GM18867 (cell line): ENCODE measurements around the gene SLC12A9.
"Not testable (repeated sequence)": the region's sequence is repeated elsewhere in the genome, so short reads cannot be mapped to it uniquely, and the experiment has no call there.

Source experiments
- ATAC-seq: cut with Tn5 transposase; IDR thresholded peaks from one replicate; pipeline ENCODE4 v1.9.1; 2021; ENCODE audit warnings: mild to moderate bottlenecking, moderate library complexity; ENCODE audit not compliant: unreplicated experiment

Gene SLC12A9

GRCh38 chr7:100894860-100895700 lies 42.6 kb downstream of the SLC12A9 start:
- ATAC-seq: no peak

- ATAC-seq: no peak
Observed at GRCh38 chr7:100895701-100895955, 43.1 kb downstream of the SLC12A9 start, which contains the start of gene ACHE. ACHE (minus strand) TSS chr7:100895888; CDS start chr7:100894232, 1,656 bp downstream.

DNA sequence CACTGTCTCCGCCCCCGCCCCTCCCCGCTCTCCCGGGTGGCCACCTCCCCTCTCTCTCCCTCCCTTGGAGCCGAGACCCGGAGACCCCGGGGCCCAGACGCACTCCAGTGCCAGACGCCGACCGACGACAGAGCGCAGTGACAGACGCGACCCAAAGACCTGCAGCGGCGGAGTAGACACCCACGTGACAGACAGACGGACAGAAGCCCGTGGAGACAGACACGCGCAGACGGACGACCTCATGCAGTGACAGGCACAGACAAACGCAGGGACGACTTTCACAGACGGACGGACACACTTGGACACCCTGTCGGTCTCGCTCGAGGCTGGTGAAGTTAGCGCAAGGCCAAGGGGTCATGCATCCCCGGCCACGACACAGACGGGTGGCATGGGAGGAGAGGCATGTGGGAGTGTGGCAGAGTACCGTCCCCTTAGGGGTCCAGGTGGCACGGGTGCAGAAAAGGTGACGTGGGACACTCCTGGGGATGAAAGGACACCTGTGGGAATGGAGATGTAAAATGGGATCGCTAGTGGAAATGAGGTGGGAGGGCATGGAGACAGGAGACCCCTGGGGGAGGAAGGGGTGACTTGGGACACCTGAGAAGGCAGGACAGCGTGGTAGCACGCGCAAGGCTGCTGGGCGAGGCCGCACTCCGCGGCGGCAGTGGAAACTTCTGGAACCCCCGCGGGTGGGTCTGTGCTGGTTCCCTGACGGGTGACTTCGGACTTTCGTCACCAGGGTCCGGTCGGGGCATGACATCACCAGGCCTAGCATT lies 43.6 kb downstream of the SLC12A9 start:
- ATAC-seq: no peak

DNA sequence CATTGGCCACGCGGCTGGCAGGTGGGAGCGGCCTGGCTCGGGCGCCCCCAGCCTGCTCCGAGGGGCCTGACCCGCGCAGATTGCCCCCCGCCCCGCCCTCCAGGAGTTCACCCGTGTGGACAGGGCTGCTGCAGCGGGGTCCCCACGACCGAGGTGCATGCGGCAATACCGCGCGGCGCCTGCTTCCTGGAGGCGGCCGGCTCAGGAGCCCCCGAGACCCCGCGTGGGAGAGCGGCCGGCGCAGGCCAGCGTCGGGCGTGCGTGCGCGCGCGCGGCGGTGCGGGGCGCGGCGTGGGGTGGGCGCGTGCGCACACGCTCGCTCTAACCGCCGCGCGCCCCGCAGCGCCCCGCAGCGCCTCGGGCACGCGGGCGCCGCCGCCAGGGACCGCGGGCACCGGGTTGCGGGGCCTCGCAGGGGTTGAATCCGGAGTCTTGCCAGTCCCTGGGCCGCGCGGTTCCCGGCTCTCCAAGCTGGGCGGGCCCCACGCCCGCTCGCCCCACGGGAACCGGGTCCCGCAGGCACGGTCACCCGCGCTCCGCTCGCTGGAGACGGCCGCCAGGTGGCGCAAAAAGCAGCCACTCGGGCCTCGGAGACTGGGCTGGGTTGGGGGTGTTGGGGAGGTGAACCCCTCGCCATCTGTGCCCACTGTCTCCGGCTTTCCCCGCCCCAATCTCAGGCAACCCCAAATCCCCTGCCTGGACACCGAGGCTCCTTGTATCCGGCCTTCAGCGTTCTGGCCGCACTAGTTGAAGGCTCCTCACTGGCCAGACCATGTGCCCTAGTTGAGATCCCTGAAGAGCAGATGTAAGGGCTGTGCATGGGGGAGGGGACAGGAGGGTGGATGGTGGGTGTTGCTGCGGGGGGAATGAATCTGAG lies 44.5 kb downstream of the SLC12A9 start:
- ATAC-seq: no peak

DNA sequence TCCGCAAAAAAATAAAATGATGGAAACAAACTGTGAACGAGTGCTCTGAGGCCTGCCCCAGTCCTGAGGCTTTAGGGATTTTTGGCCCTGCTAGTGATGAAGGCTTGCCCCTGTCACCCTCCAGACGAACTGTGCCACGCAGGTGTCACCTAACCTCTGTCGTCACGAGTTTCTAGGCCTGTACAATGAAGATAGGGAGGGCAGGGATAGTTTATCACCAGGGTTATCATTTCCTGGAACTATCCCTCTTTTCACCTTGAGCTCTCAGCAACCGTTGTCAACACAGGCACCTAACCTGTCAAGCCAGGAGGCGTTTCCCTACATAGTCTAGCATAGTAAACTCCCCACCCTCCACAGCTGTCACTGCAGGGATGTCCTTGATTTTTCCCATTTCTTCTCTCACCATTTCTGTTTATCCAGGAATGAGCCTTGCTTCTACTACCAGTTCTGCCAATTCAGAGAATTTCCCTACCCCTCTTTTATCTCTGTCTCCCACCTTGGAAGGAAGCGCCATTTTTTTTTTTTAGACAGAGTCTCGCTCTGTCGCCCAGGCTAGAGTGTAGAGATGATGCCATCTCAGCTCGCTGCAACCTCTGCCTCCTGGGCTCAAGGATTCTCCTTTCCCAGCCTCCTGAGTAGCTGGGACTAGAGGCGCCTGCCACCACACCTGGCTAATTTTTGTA lies 45.4 kb downstream of the SLC12A9 start:
- no peak for ATAC-seq

GRCh38 chr7:100899432-100899831 lies 46.9 kb downstream of the SLC12A9 start:
- no peak for ATAC-seq

GRCh38 chr7:100900978-100901377 lies 48.5 kb downstream of the SLC12A9 start:
- no peak for ATAC-seq

DNA sequence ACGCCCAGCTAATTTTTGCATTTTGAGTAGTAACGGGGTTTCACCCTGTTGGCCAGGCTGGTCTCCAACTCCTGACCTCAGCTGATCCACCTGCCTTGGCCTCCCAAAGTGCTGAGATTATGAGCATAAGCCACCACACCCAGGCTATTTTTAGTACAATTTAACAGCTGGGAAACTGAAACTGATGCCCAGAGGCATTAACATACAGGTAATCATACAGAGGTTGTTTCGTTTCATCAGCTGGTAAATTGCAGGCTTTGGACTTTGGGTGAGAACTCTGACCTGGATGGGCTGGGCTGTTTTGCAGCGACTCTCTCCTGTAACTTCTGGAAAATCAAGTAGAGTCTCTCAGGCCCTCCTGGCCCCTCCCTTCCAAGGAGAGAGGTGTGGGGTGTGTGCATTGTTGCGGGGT lies 49.4 kb downstream of the SLC12A9 start:
- ATAC-seq: no peak

- ATAC-seq: no peak
Observed at GRCh38 chr7:100902638-100903037, 50.1 kb downstream of the SLC12A9 start.

DNA sequence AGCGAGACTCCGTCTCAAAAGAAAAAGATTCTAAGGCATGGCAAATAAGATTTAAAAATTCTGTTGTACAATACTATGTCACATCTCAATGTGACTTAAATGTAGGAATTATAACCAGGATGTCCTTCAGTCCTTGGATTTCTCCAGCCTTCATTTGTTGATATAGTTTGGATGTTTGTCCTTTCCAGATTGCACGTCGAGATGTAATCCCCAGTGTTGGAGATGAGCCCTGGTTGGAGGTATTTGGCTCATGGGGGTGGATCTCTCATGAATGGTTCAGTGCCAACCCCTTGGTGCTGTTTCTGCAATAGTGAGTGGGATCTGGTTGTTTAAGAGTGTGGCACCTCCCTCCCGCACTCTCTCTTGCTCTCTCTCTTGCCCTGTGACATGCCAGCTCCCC lies 56.0 kb downstream of the SLC12A9 start:
- no peak for ATAC-seq

- ATAC-seq: not testable (repeated sequence)
Observed at GRCh38 chr7:100910443-100910842, 57.9 kb downstream of the SLC12A9 start.

- no peak for ATAC-seq
Observed at GRCh38 chr7:100911484-100911883, 59.0 kb downstream of the SLC12A9 start.

DNA sequence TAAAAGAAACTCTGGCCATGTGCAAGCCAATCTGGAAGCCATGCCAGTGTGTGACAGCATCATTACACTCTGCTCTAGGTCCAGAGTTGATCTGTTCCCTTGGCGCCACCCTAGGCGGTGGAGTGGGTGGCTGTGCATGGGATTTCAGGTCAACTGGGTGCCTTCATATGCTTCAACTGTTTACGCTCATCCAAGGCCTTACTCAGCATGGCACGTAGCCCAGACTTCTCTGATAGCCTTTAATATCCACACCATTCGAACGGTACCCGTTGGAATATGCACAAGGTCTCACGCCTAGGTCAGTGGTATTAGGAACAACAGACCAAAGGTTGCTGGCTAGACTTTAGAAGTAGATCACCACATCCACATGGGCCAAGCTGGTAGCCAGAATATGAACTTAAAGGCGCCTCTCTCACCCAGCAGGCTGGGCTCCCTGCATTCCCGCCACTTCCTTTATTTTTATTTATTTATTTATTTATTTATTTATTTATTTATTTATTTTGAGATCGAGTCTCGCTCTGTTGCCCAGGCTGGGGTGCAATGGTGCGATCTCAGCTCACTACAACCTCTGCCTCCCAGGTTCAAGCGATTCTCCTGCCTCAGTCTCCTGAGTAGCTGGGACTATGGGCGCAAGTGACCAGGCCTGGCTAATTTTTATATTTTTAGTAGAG lies 61.8 kb downstream of the SLC12A9 start:
- ATAC-seq: no peak

GRCh38 chr7:100914879-100915447 lies 62.5 kb downstream of the SLC12A9 start:
- no peak for ATAC-seq
